ENCODE data around the gene ERC2.

ERC2 gene

DNA sequence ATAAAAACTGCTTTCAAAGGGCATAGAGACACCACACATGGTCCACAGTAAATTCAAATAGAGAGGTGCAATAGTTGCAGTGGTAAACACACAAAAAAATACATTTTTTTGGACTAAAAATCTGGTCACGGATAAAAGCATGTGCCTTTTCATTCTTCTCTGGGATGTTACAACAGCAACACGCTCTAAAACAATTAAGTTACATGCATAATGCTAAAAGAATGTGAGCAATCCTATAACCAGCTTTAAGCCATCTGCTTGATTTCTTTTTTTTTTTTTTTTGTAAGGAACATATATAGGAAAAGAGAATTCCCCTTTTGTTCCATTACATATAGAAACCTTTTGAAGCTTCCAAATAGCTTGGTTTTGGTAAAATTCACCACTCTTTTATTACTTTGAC, 1001.2 kb downstream of the ERC2 start:
- no peaks in the 10 kb centered on the region for H3K27me3 ChIP-seq (ENCODE audit: insufficient read depth, low read length)
- no peak overlapping the region for H3K9ac ChIP-seq (ENCODE audit: low read depth, low read length)
- H3K36me3 ChIP-seq (ENCODE audit: insufficient read depth, low read depth, low read length): no peaks in the 10 kb centered on the region
- peaks cover 2% of the 10 kb centered on the region; the same call in 1 of the 2 replicates for H3K4me1 ChIP-seq (ENCODE audit: insufficient read depth, low read length)
- H3K9me3 ChIP-seq (ENCODE audit: insufficient read depth, low read depth, low read length): no peaks in the 10 kb centered on the region
- no peak overlapping the region for H3K27ac ChIP-seq (ENCODE audit: low read length)
- H3K4me3 ChIP-seq (ENCODE audit: low read length): no peak overlapping the region

DNA sequence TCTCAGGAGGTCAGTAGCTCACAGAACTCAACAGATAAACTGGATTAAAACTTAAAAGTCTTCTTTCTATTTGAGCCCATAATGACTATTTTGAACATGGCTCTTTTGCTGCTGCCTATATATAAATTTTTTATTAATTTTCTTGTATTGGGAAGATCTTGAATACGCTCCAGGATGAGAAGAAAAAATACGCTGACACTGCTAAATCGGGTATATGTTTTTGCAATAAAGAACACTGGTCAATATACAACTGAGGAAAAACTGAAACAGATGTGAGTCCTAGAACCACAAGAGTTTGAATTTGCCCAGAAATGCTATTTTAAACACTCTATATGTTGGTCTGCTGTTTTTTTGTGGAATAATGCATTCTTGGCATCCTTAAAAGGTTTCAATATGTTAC, 1001.7 kb downstream of the ERC2 start:
- H3K27me3 ChIP-seq (ENCODE audit: insufficient read depth, low read length): no peaks in the 10 kb centered on the region
- H3K4me1 ChIP-seq (ENCODE audit: insufficient read depth, low read length): peaks cover 2% of the 10 kb centered on the region; the same call in 1 of the 2 replicates
- H3K4me3 ChIP-seq (ENCODE audit: low read length): no peak overlapping the region
- H3K9ac ChIP-seq (ENCODE audit: low read depth, low read length): no peak overlapping the region
- H3K9me3 ChIP-seq (ENCODE audit: insufficient read depth, low read depth, low read length): no peaks in the 10 kb centered on the region
- H3K27ac ChIP-seq (ENCODE audit: low read length): no peak overlapping the region
- no peaks in the 10 kb centered on the region for H3K36me3 ChIP-seq (ENCODE audit: insufficient read depth, low read depth, low read length)

DNA sequence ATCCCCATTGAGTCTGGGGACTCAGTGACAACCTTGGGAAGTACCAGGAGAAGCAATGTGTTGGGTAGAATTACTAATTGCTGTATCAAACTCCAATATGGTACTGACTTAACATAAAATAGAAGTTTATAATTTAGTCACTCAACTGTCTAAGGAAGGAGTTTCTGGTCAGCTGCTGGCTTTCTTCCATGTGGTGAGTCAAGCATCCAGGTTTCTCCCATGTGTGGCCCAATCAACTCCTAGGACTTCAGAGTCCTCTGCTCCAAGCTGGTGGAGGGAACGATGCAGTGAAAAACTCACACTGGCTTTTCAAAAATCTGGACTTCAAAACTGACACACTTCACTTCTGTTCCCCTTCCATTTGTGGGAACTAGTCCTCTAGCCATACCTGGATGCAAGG, 1006.4 kb downstream of the ERC2 start:
- H3K9ac ChIP-seq (ENCODE audit: low read depth, low read length): no peak overlapping the region
- H3K36me3 ChIP-seq (ENCODE audit: insufficient read depth, low read depth, low read length): no peaks in the 10 kb centered on the region
- no peak overlapping the region for H3K4me3 ChIP-seq (ENCODE audit: low read length)
- H3K27me3 ChIP-seq (ENCODE audit: insufficient read depth, low read length): no peaks in the 10 kb centered on the region
- no peaks in the 10 kb centered on the region for H3K9me3 ChIP-seq (ENCODE audit: insufficient read depth, low read depth, low read length)
- H3K4me1 ChIP-seq (ENCODE audit: insufficient read depth, low read length): no peaks in the 10 kb centered on the region
- no peak overlapping the region for H3K27ac ChIP-seq (ENCODE audit: low read length)

DNA sequence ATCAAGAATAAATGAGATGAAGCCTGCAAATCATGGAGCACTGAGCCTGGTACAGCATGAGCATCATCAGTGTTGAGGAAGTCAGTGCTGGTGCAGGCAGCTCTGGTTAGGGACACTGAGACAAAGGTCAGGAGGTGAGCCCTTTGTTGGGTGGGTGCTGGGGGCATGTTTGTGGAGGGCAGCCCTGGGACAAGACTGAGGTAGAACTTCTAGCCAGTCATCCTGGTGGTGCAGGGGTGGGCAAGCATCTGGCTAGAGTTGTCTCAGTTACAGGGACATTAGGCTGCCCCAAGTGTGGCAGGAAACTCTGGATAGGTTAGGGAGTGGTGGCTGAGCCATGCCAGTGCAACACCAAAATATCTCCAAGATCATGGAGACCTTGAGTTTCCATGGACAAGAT, 1008.4 kb downstream of the ERC2 start:
- no peaks in the 10 kb centered on the region for H3K36me3 ChIP-seq (ENCODE audit: insufficient read depth, low read depth, low read length)
- no peak overlapping the region for H3K27ac ChIP-seq (ENCODE audit: low read length)
- no peaks in the 10 kb centered on the region for H3K9me3 ChIP-seq (ENCODE audit: insufficient read depth, low read depth, low read length)
- no peaks in the 10 kb centered on the region for H3K27me3 ChIP-seq (ENCODE audit: insufficient read depth, low read length)
- H3K9ac ChIP-seq (ENCODE audit: low read depth, low read length): no peak overlapping the region
- H3K4me1 ChIP-seq (ENCODE audit: insufficient read depth, low read length): no peaks in the 10 kb centered on the region
- H3K4me3 ChIP-seq (ENCODE audit: low read length): no peak overlapping the region

Measured in iPS-20b (cell line).